ENCODE data around the gene GPC3.

DNA sequence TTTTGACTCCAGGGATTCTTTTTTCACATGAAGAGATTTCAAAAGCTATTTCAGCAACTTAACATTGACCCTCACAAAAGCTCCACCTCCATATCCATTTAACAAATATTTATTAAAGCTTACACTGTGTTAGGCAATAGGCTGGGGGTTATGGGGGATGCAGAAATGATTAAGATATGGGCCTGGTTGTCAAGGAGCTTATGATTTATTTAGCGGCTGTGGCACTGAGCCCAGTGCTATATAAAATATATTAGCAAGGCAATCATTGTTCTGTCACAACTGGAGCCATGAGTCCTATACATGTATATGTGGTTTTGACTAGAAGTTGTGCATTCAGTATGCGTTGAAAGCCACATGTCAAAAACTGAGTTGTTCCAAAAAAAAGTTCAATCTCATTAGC, 131.1 kb downstream of the GPC3 start:
- no peak for TF ChIP-seq POLR2A (IDR thresholded peaks at IDR 0.05; ENCODE audit: low read depth, low read length)
- no peak for TF ChIP-seq POLR2AphosphoS5 (IDR thresholded peaks at IDR 0.05; ENCODE audit: low read depth, low read length)
- no peak for TF ChIP-seq TAF1 (IDR thresholded peaks at IDR 0.05; ENCODE audit: borderline replicate concordance, low read depth, low read length)
